ENCODE measurements around the gene NUP210.
"Not testable (repeated sequence)": the region's sequence is repeated elsewhere in the genome, so short reads cannot be mapped to it uniquely, and the experiment has no call there.

NUP210 gene

GRCh38 chr3:13378155-13378554 is 42.0 kb downstream of the NUP210 start:
- in situ Hi-C loops (cut with MboI; ENCODE audit: low sequenced_read_pairs): no loop called here

DNA sequence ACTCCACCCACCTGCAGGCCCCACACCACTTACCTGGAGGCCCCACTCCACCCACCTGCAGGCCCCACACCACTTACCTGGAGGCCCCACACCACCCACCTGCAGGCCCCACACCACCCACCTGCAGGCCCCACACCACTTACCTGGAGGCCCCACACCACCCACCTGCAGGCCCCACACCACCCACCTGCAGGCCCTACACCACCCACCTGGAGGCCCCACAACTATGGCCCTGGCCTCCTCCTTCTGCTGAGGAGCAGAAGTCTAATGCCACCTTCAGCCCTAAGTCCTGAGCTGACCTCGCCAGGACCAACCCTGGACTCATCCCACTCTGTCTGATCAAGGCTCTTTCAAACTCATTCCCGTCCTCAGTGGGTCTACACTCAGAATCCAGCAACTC is 42.4 kb downstream of the NUP210 start:
- in situ Hi-C loops (cut with MboI; ENCODE audit: low sequenced_read_pairs): not testable (repeated sequence)

GRCh38 chr3:13377021-13377420 is 43.1 kb downstream of the NUP210 start:
- in situ Hi-C loops (cut with MboI; ENCODE audit: low sequenced_read_pairs): no loop called here

DNA sequence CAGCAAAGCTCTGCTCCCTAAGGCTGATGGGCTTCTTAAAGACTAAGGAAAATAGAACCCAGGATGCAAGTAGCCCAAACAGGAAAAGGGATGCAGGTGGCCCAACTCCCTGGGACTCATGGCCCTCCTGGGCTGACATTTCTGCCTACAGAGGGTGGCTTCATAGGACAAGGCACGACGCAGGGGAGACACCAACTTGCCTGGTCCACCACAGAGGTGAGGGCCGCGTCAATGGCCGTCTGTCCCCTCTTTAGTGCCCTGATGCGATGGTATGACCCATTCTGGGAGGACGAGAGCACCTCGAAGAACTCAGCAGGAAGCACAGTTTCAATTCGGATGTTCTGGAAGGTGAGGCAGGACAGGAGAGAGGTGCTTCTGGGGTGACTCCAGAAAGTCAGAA is 44.0 kb downstream of the NUP210 start:
- in situ Hi-C loops (cut with MboI; ENCODE audit: low sequenced_read_pairs): no loop called here

DNA sequence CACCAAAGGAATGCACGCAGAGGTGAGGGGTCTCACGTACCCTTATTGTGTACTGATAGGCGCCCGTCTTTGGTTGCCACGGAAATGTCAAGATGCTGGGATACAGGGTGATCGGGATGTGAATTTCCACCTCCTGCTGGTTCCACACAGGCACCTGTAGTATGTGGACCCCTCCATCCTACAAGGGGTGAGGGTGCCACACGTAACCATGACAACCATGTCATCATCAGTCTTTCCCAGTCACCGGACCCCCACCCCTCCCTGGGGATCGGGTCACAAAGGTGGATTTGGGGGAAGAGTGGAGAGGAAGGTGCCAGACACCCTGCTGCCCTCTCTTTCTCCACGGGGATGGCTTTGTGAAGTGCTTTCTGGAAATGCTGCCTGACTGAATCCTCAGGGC is 44.7 kb downstream of the NUP210 start:
- in situ Hi-C loops (cut with MboI; ENCODE audit: low sequenced_read_pairs): no loop called here

DNA sequence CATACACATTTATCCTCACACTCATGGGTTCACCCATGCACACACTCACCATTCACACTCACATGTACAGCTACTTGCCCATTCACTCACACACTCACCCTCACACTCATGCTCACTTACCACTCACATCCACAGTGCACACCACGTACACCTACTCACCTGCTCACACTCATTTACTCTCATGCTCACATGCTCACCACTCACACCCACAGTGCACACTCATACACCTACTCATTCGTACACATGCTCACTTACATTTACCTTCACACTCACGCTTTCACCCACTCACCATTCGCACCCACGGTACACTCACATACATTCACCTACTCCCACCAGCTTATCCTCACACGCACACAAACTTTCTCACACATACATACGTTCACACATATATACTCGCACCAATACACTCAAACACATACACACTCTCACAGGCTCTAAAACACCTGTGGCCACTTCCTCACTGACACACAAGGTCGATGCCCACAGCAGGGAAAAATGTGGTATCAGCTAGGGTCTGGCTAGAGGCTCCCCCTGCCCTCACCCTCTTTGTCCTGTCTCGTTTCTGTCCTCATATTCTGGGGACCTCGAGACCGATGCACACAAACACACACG is 46.0 kb downstream of the NUP210 start:
- in situ Hi-C loops (cut with MboI; ENCODE audit: low sequenced_read_pairs): no loop called here

DNA sequence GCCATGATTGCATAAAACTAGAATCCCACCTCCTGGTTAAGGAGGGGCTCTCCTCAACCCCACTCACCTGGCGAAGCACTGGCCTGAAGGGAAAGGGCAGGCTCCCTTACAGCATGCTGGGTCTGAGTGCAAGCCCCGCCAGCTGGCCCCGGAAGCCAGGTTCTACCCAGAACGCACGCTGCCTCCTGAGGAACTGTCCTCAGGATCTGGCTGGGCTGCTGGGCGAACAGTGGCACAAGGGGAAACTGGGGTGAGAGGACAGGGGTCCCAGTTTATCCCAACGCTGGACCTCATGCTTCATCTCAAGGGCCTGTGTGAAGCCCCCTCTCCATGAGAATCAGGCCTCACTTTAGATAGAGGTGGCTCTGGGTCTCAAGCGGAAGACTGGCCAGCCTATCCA is 47.5 kb downstream of the NUP210 start:
- in situ Hi-C loops (cut with MboI; ENCODE audit: low sequenced_read_pairs): no loop called here

- in situ Hi-C loops (cut with MboI; ENCODE audit: low sequenced_read_pairs): no loop called here
Measured at GRCh38 chr3:13372126-13372525, 48.0 kb downstream of the NUP210 start.

- in situ Hi-C loops (cut with MboI; ENCODE audit: low sequenced_read_pairs): no loop called here
Measured at GRCh38 chr3:13371100-13372075, 48.7 kb downstream of the NUP210 start.

DNA sequence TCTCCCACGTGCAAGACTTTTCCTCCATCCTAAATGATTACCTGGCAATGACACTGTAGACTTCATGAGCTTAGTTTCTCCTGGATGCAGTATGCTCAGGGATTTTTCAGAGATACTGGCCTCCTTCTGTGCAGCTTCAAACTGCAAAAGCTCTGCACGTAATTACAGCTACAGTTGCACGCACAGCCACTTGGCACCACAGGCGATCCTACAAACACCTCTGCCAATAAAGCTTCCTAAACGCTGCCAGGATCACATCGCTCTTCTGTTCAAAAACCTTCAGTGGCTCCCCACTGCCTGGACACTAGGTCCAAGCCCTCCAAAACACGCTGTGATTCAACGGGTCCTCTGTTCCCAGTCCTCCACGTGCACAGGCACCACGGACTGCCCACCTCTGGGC is 49.5 kb downstream of the NUP210 start:
- in situ Hi-C loops (cut with MboI; ENCODE audit: low sequenced_read_pairs): no loop called here

- in situ Hi-C loops (cut with MboI; ENCODE audit: low sequenced_read_pairs): no loop called here
Measured at GRCh38 chr3:13370055-13370454, 50.1 kb downstream of the NUP210 start.

DNA sequence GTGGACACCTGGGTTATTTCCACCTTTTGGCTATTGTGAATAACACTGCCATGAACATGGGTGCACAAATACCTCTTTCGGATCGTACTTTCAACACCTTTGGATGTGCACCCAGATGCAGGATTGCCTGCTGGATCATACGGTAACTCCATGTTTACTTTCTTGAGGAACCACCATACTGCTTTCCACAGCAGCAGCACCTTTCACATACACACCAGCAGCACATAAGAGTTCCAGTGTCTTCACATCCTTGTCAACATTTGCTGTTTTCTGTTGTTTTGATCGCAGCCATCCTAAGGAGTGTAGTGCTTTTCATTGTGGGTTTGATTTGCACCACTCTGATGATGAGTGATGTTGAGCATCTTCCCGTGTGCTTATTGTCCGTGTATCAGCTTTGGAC is 51.3 kb downstream of the NUP210 start:
- in situ Hi-C loops (cut with MboI; ENCODE audit: low sequenced_read_pairs): no loop called here

DNA sequence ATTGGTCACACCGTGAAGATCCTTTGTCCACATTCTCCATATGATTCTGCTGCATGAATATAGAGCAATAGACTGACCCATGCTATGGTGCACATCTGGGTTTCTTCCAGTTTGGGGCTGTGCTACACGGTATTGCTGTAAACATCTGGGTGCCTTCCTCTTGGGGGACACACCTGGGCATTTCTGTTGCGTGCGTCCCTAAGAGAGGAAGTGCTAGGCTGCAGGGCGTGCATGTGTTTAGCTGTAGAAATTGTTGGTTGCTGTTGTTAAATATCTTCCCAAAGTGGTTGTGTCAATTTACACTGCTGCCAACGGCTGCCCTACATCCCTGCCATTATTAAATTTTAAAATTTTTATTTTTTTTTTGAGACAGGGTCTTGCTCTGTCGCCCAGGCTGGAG is 52.4 kb downstream of the NUP210 start:
- in situ Hi-C loops (cut with MboI; ENCODE audit: low sequenced_read_pairs): no loop called here

- in situ Hi-C loops (cut with MboI; ENCODE audit: low sequenced_read_pairs): no loop called here
Measured at GRCh38 chr3:13365390-13366379, 54.4 kb downstream of the NUP210 start.

GRCh38 chr3:13364602-13365271 is 55.4 kb downstream of the NUP210 start:
- in situ Hi-C loops (cut with MboI; ENCODE audit: low sequenced_read_pairs): no loop called here

DNA sequence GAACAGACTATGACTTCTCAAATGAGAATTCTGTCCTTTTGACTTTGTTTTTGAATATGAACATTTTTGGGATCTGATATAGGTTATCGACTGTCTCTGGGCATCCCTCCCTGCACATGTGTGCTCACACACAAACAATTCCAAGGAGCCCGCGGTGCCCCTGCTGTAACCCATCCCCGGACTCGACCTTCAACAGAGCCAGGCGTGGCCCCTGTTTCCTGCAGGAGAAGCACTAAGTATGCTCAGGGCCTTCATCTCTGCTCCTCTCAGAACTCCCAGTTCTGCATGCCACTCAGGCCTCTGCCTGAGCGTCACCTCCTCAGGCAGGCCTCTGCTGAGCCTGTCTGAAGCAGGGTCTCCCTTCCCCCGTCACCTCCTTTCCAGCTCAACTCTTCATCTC is 57.6 kb downstream of the NUP210 start:
- in situ Hi-C loops (cut with MboI; ENCODE audit: low sequenced_read_pairs): no loop called here

- in situ Hi-C loops (cut with MboI; ENCODE audit: low sequenced_read_pairs): no loop called here
Measured at GRCh38 chr3:13359916-13360315, 60.2 kb downstream of the NUP210 start.

DNA sequence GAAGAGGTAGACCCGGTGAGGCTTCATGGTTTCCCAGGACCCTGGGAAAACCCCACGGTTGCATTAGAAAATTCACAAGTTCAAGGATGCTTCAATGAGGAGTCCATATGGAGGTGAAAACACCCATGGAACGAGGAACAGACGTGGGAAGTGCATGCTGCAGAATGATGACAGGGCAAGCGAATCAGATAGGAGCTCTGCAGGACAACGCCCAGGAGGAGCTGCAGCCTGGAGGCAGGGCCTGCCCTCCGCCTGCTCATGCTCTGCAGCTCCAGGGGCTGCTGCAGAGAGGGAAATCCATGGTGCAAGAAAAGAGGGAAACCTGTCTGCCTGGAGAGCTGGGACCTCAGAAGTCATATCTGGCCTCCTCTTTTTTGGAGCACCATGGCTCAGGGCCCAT is 61.5 kb downstream of the NUP210 start:
- in situ Hi-C loops (cut with MboI; ENCODE audit: low sequenced_read_pairs): no loop called here

- in situ Hi-C loops (cut with MboI; ENCODE audit: low sequenced_read_pairs): no loop called here
Measured at GRCh38 chr3:13358051-13358450, 62.1 kb downstream of the NUP210 start.

DNA sequence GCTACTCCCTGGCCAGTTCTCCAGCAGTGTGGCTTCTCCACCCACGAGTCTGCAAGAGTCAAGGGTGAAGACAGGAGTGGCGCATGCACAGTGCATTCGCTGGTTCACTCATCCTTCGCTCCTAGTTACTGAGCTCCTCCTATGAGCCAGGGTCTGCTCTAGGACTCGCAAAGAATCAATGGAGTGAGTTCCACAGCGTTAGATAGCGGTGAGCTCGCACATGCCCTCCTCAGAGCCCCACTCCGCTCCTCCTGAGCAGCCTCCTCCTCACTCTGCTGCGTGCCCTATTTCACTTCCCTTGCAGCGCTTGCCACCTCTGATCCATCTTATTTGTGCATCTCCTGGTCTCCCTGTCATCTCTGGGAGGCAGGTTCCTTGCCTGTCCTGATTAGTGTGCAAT is 63.0 kb downstream of the NUP210 start:
- in situ Hi-C loops (cut with MboI; ENCODE audit: low sequenced_read_pairs): no loop called here

All from HL-60/S4 (cell line).